ENCODE data around the gene CYP26C1.

Gene CYP26C1

DNA sequence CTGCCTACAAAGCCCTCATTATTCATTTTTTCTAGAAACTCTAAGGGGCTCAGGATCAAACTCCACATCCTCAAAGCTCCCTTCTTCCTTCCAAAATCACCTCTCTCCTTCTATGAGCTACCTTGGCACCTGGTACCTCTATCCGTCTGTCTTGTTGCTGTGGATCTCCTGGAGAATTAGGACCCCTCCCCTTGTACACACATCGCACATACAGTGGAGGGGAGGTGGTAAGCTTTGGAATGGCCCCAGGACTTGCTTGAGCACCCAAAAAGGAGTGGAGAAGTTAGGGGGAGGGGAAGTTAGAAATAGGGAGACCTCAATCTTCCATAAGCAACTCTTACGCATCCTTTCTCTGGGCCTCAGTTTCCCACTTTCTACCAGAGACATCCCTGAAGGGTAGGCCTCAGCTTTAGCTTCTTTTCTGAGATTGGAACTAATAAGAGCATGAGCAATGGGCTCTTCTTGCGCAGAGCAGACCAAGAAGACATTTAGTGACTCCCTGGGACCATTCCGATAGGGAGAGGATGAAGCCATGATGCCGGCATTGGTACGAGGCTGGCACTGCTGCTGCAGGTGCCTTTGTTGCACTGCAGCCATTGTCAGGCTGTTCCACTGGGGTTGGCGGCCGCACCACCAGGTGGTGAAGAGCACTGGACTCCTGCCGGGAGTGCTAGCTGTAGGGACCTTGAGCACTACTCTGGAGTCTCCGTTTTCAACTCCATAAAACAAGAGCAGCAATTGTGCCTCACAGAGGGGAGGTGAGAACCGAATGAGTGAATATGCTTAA is 4.5 kb downstream of the CYP26C1 start:
- DNase-seq, result no peak

DNA sequence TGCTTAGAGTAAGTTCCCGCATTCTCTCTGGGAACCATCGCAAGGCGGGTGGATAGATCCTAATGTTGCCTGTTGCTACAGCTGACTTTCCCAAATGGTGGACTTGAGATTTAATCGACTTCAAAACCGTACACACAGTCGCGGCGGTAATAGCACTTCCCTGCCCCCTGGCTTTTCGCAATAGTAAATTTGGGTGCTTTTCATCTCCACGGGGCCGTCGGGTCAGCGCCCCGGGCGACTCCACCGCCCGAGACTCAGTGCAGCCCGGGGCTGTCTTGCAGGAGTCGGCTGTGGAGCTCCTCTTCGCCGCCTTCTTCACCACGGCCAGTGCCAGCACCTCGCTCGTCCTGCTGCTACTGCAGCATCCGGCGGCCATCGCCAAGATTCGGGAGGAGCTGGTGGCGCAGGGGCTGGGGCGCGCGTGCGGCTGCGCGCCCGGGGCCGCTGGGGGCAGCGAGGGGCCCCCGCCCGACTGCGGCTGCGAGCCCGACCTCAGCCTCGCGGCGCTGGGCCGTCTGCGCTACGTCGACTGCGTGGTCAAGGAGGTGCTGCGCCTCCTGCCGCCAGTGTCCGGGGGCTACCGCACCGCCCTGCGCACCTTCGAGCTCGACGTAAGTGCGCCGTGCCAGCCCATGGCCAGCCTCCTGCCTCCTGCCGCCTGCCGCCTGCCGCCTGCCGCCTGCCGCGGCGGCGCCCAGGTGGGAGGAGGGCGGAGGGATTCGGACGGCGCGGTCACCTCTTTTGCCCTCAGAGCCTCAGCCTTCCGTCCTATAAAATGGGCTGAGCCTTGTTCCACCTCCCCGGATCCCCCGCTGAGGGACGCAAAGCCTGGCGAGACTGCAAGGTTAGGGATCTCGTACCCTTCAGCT is 5.3 kb downstream of the CYP26C1 start:
- DNase-seq, result no peak

GRCh38 chr10:93066544-93066913 is 5.9 kb downstream of the CYP26C1 start:
- no peak for DNase-seq

- no peak for DNase-seq
These were observed 7.1 kb downstream of the CYP26C1 start for GRCh38 chr10:93067443-93068365.

DNA sequence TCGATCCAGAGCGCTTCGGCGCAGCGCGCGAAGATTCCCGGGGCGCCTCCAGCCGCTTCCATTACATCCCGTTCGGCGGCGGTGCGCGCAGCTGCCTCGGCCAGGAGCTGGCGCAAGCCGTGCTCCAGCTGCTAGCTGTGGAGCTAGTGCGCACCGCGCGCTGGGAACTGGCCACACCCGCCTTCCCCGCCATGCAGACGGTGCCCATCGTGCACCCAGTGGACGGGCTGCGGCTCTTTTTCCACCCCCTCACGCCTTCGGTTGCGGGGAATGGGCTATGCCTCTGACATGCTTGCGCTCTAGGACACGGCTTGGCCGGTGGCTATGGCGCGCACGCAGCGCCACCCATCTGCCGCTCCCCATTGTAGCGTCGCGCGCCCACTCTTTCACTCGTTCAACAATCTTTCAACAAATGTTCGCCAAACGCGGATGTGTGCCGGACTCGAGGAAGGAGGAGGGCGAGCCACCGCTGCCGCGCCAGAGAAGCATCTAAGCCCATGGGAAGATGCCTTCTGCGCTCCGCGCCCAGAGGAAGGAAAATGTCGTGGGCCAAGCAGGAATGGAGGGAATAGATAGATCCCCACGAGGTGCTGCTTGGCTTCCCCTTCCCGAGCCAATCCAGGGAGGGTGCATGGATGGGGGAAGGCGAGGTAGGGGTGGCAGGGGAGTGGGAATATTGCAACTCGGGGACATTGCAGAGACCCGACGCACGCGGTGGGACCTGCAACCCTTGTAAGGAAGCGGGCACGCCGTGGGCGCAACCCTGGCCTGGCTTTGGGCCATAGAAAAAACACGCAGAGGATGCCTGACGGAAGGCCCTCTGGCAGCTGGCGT is 8.0 kb downstream of the CYP26C1 start:
- DNase-seq, result no peak

- no peak for DNase-seq
These were observed 8.6 kb downstream of the CYP26C1 start for GRCh38 chr10:93069245-93069561.

DNA sequence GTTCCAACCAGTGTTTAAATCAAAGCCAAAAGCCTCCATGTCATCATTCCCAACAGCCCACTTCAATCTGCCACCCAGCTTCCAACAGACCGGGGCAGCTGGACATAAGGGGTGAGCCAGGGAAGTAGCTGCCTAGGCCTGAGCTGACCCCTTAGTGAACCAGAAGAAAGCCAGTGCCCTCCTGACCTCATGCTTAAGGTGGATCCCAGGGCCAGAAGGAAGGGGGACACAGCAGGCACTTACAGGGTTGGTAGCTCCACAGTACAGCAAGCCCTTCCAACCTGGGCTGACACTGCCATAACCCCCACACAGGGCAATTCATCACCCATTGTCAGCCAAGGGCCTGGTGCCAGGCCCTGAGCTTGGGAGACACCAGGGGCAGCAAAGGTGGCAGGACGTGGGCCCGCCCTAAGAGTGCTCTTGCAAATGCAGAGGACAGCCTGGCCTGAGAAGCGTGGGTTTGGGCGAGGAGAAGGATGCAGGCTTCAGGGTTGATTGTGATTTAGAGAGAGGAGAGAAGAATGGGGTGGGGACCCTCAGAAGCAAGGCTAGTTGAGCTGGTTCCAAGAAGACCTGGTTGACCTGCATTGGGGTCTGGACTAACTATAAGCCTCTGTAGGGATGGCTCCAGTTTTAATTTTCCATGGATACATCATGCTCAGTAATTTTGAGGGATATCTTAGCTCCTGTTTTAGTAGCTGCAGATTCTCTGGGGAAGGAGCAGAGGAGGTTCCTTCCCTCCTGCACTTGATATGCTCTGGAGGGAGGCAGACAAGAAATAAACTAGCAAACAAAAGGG is 10.0 kb downstream of the CYP26C1 start:
- no peak for DNase-seq

DNA sequence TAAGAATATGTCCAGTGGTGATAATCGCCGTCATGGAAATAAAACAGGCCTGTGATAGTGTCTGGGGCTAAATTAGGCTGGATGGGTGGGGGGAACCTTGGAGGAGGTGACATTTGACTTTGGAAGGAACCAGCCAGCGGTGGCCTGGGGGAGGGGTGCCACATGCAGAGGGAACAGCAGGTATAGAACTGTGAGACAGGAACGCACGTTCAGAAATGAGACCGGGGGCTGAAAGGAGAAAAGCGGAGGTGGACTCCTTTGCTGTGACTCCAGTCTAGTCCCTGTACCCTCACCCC is 10.5 kb downstream of the CYP26C1 start:
- no peak for DNase-seq

- no peak for DNase-seq
These were observed 11.2 kb downstream of the CYP26C1 start for GRCh38 chr10:93071674-93072224.

- no peak for DNase-seq
These were observed 11.7 kb downstream of the CYP26C1 start for GRCh38 chr10:93072225-93072712.

- no peak for DNase-seq
These were observed 12.3 kb downstream of the CYP26C1 start for GRCh38 chr10:93072713-93073538.

- DNase-seq, result no peak
These were observed 13.0 kb downstream of the CYP26C1 start, which contains the start of gene CYP26A1 for GRCh38 chr10:93073539-93074146. Gene CYP26A1, plus strand, starts transcription at chr10:93073893. Its CDS starts 42 bp downstream, at chr10:93073935.

GRCh38 chr10:93074147-93074596 is 13.6 kb downstream of the CYP26C1 start:
- DNase-seq, result no peak

- no peak for DNase-seq
These were observed 14.2 kb downstream of the CYP26C1 start for GRCh38 chr10:93074597-93075368.

- no peak for DNase-seq
These were observed 15.0 kb downstream of the CYP26C1 start for GRCh38 chr10:93075369-93076221.

DNA sequence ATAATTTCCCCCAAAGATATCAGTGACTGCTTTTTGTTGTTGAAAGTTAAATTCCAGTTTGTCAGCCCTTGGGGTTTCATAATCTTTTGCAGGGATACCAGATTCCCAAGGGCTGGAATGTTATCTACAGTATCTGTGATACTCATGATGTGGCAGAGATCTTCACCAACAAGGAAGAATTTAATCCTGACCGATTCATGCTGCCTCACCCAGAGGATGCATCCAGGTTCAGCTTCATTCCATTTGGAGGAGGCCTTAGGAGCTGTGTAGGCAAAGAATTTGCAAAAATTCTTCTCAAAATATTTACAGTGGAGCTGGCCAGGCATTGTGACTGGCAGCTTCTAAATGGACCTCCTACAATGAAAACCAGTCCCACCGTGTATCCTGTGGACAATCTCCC is 16.3 kb downstream of the CYP26C1 start:
- DNase-seq, result no peak

DNA sequence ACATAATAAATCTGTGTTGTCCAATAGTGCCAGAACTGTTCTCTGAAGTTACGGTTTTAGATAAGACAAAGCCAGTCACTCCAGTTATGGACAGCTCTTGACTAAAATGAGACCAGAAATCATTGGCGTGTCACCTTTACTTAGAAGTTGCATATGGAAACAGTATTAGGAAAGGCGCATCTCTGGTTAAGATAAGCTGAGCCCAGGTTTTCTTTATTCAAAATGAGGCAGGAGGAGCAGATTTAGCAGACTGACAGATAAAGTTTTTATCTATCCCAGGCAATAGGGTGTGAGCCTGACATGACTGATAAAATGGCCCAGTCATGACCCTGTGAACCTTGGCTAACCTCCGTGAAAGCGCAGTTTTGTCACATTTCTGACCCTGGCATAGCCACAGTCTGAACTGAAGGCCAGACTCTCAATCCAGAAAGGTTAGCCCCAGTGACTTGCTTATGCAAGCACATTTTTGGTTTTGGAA is 17.3 kb downstream of the CYP26C1 start:
- no peak for DNase-seq

Measured in stimulated activated CD4-positive, alpha-beta T cell treated with anti-CD3 and anti-CD28 coated beads, Interleukin-4, amount 100 ng/mL, for 4 hours (primary cell).